AG10803 (cell line): ENCODE data around the gene AIFM3.

Experiments
- DNase-seq: peaks from one replicate; pipeline ENCODE4 v3.0.0; 2010; ENCODE audit warnings: low read depth
- H3K4me3 ChIP-seq: 2 replicates; pipeline ENCODE4 v1.5.1; 2011; ENCODE audit warnings: mild to moderate bottlenecking, low read length, control low read depth
- TF ChIP-seq, protein P1 (sequence below): conservative IDR thresholded peaks from 2 replicates; pipeline ENCODE4 v1.5.1; 2011; ENCODE audit warnings: mild to moderate bottlenecking, low read length, control low read depth, inconsistent platforms

Gene AIFM3

DNA sequence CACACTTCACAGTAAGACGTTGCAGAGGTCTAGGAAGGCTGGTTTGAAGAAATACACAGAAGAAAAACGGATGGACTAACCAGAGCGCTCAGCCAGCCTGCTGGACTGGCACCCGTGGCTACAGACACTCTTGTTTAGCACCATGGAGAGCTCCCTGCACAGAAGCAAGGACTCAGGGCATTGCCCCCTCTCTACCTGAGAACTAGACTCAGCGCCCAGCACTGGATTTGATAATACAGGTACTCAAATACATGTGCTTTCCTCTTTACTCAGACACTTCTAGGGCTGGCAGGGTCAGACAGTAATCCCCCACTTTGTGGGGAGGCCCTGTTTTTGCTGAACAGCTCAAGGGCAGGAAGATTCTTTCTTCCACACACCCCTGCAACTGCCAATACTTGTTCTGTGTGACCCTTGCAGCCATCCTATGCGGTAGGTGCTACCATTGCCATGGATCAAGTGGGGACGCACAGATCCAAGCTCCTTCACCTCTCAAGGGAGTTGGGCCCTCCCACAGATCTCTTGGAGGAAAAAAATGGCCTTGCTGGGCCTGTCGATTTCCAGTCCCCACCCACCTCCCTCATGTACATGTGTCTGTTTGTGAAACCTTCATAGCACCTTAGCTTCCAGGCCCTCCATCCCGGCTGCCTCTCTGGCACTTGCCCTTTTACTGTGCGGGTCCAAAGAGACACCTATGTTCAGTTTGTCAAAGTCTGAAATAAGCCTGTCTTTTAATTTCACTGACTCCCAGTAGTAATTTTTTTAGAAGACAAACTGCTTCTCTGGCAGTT is 42.8 kb downstream of the AIFM3 start:
- DNase-seq, result peak; percentile 33
- TF ChIP-seq, protein P1, sequence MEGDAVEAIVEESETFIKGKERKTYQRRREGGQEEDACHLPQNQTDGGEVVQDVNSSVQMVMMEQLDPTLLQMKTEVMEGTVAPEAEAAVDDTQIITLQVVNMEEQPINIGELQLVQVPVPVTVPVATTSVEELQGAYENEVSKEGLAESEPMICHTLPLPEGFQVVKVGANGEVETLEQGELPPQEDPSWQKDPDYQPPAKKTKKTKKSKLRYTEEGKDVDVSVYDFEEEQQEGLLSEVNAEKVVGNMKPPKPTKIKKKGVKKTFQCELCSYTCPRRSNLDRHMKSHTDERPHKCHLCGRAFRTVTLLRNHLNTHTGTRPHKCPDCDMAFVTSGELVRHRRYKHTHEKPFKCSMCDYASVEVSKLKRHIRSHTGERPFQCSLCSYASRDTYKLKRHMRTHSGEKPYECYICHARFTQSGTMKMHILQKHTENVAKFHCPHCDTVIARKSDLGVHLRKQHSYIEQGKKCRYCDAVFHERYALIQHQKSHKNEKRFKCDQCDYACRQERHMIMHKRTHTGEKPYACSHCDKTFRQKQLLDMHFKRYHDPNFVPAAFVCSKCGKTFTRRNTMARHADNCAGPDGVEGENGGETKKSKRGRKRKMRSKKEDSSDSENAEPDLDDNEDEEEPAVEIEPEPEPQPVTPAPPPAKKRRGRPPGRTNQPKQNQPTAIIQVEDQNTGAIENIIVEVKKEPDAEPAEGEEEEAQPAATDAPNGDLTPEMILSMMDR, result no peak
- no peak overlapping the region for H3K4me3 ChIP-seq

DNA sequence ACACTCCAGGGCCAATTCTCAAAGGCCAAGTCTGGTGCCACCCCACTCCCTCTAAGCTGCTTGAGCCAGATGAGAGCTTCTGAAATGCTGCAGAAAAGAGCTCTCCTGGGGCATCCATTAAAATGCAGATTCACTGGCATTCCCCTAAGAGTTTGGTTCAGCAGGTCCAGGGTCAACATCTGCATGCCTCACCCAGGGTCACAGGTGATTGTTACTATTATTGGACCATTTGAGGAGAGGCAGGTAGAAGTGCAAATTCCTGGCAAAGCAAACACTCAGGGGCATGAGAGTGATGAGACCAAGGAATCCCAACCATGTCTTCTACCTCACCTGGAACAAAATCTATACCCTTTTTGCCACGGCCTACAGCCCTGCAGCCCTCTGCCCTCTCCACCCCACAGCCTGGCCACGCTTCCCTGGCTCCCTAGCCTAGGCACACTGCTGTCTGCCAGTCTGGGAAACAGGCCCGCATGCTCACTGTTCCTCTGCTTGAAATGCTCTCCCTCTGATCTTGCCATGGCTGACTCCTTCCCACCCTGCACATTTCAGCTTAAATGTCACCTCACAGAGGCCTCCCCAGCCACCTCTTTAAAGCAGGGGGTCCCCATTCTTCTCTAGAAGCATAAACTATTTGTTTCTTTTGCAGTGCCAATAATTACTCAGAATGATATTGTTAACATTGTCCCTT is 43.5 kb downstream of the AIFM3 start:
- no peak for DNase-seq
- TF ChIP-seq, protein P1, result no peak
- no peak overlapping the region for H3K4me3 ChIP-seq

DNA sequence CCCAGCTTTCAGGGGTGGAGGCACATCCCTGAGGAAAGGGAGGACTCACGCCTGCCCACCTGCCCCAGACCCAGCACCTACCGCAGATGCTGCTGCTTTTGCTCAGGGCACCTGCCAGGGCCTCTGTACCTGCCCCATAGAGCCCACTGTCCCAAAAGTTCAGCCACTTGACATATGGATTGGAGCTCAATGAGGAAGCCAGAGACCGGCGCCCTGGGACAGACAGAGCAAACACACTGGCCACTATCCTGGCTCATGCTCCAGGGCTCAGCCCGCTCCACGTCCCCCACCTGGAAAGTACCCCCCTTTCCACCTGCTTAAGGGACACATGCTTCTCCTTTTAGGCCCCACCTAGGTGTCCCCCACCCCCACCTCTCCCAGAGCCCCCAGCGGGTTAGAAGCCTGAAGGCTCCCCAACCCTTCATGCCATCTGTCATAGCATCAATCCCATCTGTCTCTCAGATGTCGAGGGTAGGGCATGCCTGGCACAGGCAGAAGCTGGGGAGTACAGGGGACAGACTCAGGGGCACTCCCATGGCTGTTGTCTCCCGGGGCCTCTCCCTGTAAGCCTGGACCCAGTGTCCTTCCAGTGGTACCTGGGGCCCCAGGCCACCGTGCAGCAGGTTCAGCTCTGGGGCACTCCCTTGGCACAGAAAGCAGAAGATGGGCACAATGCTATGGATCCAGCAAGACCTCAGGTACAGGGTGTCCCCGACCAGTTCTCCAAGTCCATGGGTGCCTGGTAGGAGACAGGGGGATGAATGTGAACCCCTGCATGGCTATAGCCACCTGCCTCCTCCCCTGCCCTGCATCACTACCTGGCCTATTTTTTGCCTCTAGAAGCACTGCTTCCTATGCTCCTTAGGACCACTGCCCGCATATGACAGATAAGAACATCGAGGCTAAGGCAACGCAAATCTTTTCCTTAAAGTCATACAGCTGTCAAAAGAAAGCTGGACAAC is 45.7 kb downstream of the AIFM3 start:
- H3K4me3 ChIP-seq, result no peak overlapping the region
- no peak for DNase-seq
- TF ChIP-seq, protein P1, result no peak

DNA sequence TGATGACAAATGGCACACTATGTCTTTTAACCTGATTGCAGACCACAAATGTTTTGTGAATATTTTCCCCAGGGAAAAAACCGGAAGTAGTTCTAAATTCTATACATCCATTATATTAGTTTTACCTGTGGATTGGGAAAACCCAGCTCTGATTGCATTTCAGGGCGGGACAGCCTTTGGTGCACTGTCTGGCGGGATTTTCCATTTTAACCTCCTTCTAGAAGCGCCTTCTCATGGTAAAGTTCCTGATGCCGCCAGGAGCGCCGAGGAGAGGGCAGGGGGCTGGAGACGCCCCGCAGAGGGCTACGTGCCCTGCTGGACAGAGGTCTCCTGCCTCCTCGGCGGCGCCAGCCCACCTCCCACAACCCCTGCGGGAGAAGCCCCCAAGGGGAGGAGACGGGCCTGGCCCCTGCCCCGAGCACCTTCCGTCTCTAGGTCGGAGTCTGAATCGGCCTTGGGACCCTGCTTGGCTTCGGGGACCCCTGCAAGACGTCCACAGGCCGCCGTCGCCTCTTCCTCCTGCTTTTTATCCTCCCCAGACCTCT is 46.7 kb downstream of the AIFM3 start:
- DNase-seq, result no peak
- peak overlapping the region; percentile 69 for H3K4me3 ChIP-seq
- TF ChIP-seq, protein P1, result no peak

DNA sequence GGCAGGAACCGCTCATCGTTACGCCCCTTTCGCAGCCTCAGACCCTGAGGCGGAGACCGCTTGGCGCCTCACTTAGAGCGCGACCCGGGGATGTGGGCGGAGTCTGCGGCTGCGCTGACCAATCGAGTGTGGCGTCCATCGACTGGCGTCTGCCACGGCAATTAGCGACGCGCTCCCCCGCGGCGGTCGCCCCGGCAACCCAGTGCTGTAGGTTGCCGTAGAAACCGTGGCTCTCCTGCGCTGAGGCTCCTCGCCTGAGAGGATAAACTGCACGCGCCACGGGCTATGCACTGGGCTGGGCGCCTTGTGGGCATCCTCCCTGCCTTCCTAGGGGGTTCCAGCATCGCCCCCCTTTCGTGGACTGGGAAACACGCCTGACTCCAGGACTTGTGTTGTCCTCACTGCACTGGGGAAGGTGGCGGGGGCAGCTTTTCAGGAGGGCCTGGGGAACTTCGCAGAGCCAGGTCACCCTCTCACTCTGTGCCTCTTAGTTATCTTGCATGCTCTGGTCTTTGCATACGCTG is 47.2 kb downstream of the AIFM3 start:
- TF ChIP-seq, protein P1, result no peak
- peak; percentile 83 for DNase-seq
- H3K4me3 ChIP-seq, result peak overlapping the region; percentile 69

DNA sequence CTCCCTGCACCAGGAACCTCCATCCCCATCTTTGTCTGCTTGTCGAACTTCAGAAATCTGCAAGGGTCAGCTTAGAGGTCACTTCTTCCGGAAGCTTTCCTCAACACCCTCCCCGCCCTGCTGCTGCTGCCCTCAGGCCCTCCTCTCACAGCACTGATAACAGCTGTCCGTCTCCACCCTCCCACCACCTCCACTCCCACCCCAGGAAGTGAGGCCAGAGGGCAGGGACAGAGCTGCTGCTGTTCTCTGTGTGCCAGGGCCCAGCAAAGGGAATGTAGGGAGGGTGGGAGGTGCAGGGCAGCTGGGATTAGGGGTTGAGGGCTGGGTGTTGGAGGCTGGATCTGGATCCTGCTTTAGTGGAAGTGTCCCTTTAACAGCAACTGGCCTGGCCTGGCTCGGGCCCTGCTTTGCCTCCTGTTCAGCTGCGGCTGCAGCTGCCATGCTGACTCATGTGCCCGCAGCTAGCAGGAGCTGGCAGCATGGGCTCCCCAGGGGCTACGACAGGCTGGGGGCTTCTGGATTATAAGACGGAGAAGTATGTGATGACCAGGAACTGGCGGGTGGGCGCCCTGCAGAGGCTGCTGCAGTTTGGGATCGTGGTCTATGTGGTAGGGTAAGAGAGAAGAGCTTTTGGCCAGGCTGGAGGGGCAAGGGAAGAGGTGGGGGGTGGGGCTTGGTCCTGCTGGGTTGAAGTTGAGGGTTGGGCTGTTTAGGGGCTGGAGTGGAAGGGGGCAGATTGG is 47.8 kb downstream of the AIFM3 start, which contains the start of gene P2RX6:
Gene P2RX6, plus strand, starts transcription at position 440 of the 740 bp plus-strand sequence. Its CDS starts 10 bp downstream, at position 450.
- TF ChIP-seq, protein P1, result no peak
- DNase-seq, result peak; percentile 33
- H3K4me3 ChIP-seq, result peak within 1 kb of the TSS; percentile 69
